ENCODE results near the gene CDHR3. TPM values are rescaled to one million over a fixed set of nuclear protein-coding genes. Genes with fewer than 3 reads are reported as not detected.

The CDHR3 gene
- total and polyA plus RNA-seq, 9 of the 15 experiments (the other 6 are each of a cell fraction or from before 2014, with no cell fraction given): 0.03 to 0.66 (median 0.24) TPM; not detected in 1

DNA sequence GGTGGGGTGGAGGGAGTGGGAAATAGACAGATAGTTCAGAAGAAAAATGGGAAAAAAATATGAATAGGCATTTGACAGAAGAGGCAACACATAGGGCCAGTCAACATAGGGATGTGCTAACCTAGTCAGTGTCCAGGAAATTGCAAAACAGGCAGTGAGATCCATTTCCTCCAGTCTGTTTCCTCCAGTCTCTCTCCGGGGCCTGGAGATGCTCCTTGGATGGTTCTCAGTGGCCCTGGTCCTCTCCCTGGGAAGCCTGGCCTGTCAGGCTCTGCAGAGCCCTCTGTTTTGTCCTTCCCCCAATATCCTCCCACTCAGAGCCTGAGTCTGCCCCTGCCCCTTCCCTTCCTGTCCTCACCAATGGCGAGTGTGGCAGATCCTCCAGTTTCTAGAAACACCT, 96.5 kb downstream of the CDHR3 start:
- H3K79me2 ChIP-seq (ENCODE audit: control insufficient read depth, insufficient read depth, low read length): no peaks in the 10 kb centered on the region
- peaks cover 2% of the 10 kb centered on the region for H3K9me1 ChIP-seq (ENCODE audit: control insufficient read depth, insufficient read depth, low read length)
- ChIA-PET CTCF (ENCODE audit: low intra/inter-chr PET ratio) (interaction anchor here (0.6 to 4.7 kb wide), 2 partner anchors 94 to 361 kb away, joined by 4 to 125 read pairs; no protein-coding TSS in a partner anchor), POLR2A (interaction anchor here (1.2 to 1.4 kb wide), 2 partner anchors 12 to 108 kb away, joined by 3 to 5 read pairs; no protein-coding TSS in a partner anchor)
- FAIRE-seq (no peak), ATAC-seq (no peak), DNase-seq (ENCODE audit: extremely low read depth in 1 of 4, low spot score in 3 of 4) (no peak)
- no peaks in the 10 kb centered on the region for H3K36me3 ChIP-seq (ENCODE audit: control insufficient read depth, insufficient read depth, low read length)
- H3K4me2 ChIP-seq (ENCODE audit: insufficient read depth, low read length): no peak overlapping the region
- H3K27ac ChIP-seq (ENCODE audit: extremely low read depth, low read depth, low read length): no peak overlapping the region
- H3K4me1 ChIP-seq (replicated peaks in 1 of 2; ENCODE audit: control insufficient read depth in 2 of 2, insufficient read depth in 2 of 2, low read length in 2 of 2): peaks cover 0 to 8% of the 10 kb centered on the region in 2 experiments; a peak in 3 of 5 replicates
- in situ Hi-C loops (cut with MboI): loop anchor here (5.0 kb wide), 1 partner anchor 93 kb away; no protein-coding TSS in a partner anchor
- H4K20me1 ChIP-seq (replicated peaks; ENCODE audit: control insufficient read depth, insufficient read depth, low read length): no peaks in the 10 kb centered on the region; the same call in 1 of the 2 replicates
- no peak overlapping the region for H3K9ac ChIP-seq (ENCODE audit: insufficient read depth in 1 of 2, low read depth in 2 of 2, low read length in 2 of 2)
- peaks cover 21 to 71% of the 10 kb centered on the region in 2 experiments; a peak in 4 of 5 replicates for H3K27me3 ChIP-seq (ENCODE audit: control insufficient read depth in 2 of 2, insufficient read depth in 2 of 2, low read length in 2 of 2)
- H3K9me3 ChIP-seq (replicated peaks; ENCODE audit: control insufficient read depth, insufficient read depth, low read depth, low read length): no peaks in the 10 kb centered on the region
- TF ChIP-seq TGIF2 (CRISPR knock-in tag; IDR thresholded peaks at IDR 0.05) (no peak), ZNF311 (CRISPR knock-in tag; IDR thresholded peaks at IDR 0.05) (no peak), ZZZ3 (IDR thresholded peaks at IDR 0.05) (no peak), BCOR (IDR thresholded peaks at IDR 0.05) (no peak), CBX3 (IDR thresholded peaks at IDR 0.05; ENCODE audit: borderline replicate concordance in 1 of 2, low read length in 2 of 2) (no peak), SIX5 (IDR thresholded peaks at IDR 0.05; ENCODE audit: borderline replicate concordance in 1 of 2, insufficient read depth in 1 of 2, low read depth in 1 of 2, low read length in 2 of 2) (no peak), RHOXF2B (CRISPR knock-in tag; conservative IDR thresholded peaks at IDR 0.05) (no peak), ERF (CRISPR knock-in tag; IDR thresholded peaks at IDR 0.05) (no peak), ZNF699 (CRISPR knock-in tag; IDR thresholded peaks at IDR 0.05; ENCODE audit: insufficient replicate concordance) (no peak), GABPB1 (CRISPR knock-in tag; IDR thresholded peaks at IDR 0.05) (no peak), ZNF121 (CRISPR knock-in tag; conservative IDR thresholded peaks at IDR 0.05) (no peak), JUNB (CRISPR knock-in tag; conservative IDR thresholded peaks at IDR 0.05) (no peak), ZNF408 (CRISPR knock-in tag; IDR thresholded peaks at IDR 0.05; ENCODE audit: low read depth) (no peak), ZNF316 (IDR thresholded peaks at IDR 0.05) (no peak)
- TF ChIP-seq, protein P1, sequence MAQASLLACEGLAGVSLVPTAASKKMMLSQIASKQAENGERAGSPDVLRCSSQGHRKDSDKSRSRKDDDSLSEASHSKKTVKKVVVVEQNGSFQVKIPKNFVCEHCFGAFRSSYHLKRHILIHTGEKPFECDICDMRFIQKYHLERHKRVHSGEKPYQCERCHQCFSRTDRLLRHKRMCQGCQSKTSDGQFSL (CRISPR knock-in tag; IDR thresholded peaks at IDR 0.05): no peak
- TF ChIP-seq, protein P1 (tag; IDR thresholded peaks at IDR 0.05): no peak
- no TSS peak for BruUV-seq (replicated peaks)
- H2AFZ ChIP-seq (ENCODE audit: low read depth, low read length): no peak overlapping the region
- no peak overlapping the region for H3K4me3 ChIP-seq
- 0% methylated on average over 2 of the region's 2 CpGs for WGBS (ENCODE audit: insufficient coverage, low coverage, missing lambda C conversion rate)
- intact Hi-C loops (cut with micrococcal nuclease): no loop called here

All from K562 (cell line).